Loucy (cell line): ENCODE data around the gene NFS1.

ENCODE experiments used
- CTCF ChIP-seq: fragments of 200-600 bp; sonication (generic); conservative IDR thresholded peaks from 2 replicates; pipeline ENCODE4 v1.5.1; 2014; ENCODE audit warnings: mild to moderate bottlenecking, antibody characterized with exemption, low read length
- EZH2phosphoT487 ChIP-seq: fragments of 200-600 bp; IDR thresholded peaks from 2 replicates; pipeline ENCODE4 v1.6.1; 2018; ENCODE audit warnings: antibody characterized with exemption, mild to moderate bottlenecking, moderate library complexity, borderline replicate concordance

DNA sequence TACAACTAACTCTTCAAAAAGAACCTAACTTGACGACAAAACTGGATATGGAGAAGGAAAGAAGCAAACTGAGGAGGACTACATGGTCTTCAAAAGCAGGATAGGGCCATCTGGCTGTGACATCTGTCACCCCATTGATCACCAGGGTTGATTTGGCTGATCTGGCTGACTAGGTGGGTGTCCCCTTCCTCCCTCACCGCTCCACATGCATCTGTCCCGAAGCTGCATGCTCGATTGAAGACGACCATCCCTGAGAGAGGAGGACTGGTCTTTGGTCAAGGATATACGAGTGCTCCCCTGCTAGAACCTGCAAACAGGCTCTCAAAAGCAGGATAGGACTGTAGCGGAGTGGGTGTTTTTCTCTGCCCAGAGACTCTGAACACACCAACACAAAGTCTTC, 56.1 kb downstream of the NFS1 start:
- TF ChIP-seq CTCF (no peak), EZH2phosphoT487 (no peak)
